ENCODE data around the gene NEDD4.

GRCh38 chr15:55999658-56000057 is 6.2 kb upstream of the NEDD4 start:
- TF ChIP-seq POLR2AphosphoS5 (IDR thresholded peaks at IDR 0.05), result no peak
- TF ChIP-seq POLR2A (IDR thresholded peaks at IDR 0.05), result no peak
